Smooth muscle cell (in vitro differentiated cells): ENCODE data around the gene SOD3. TPM values are rescaled to one million over a fixed set of nuclear protein-coding genes. Genes with fewer than 3 reads are reported as not detected.

ENCODE experiments used
- DNase-seq: peaks from one replicate; lab custom pipeline; 2025; ENCODE audit not compliant: unreplicated experiment; lab: John Stamatoyannopoulos, UW
- H2AFZ ChIP-seq: fragments of 200-600 bp; sonication (generic); 2 replicates; pipeline ENCODE4 v1.6.0; 2016; ENCODE audit warnings: antibody characterized with exemption, low read depth, mild to moderate bottlenecking
- H3F3A ChIP-seq: fragments of 200-600 bp; sonication (generic); 2 replicates; pipeline ENCODE4 v1.6.0; 2017; ENCODE audit warnings: antibody characterized with exemption, low read depth
- H3K27ac ChIP-seq: fragments of 200-600 bp; sonication (generic); 2 replicates; pipeline ENCODE4 v1.5.1; 2016; ENCODE audit warnings: low read depth, mild to moderate bottlenecking
- H3K27me3 ChIP-seq: fragments of 200-600 bp; sonication (generic); 2 replicates; pipeline ENCODE4 v1.6.1; 2016; ENCODE audit warnings: low read depth, mild to moderate bottlenecking
- H3K36me3 ChIP-seq: fragments of 200-600 bp; sonication (generic); 2 replicates; pipeline ENCODE4 v1.5.1; 2016; ENCODE audit warnings: low read depth
- H3K4me1 ChIP-seq: fragments of 200-600 bp; sonication (generic); 2 replicates; pipeline ENCODE4 v1.5.1; 2016; ENCODE audit warnings: low read depth
- H3K4me2 ChIP-seq: fragments of 200-600 bp; sonication (generic); 2 replicates; pipeline ENCODE4 v1.6.0; 2016; ENCODE audit warnings: mild to moderate bottlenecking
- H3K4me3 ChIP-seq: fragments of 200-600 bp; sonication (generic); 2 replicates; pipeline ENCODE4 v1.5.1; 2016; ENCODE audit warnings: mild to moderate bottlenecking
- H3K79me2 ChIP-seq: fragments of 200-600 bp; sonication (generic); 2 replicates; pipeline ENCODE4 v1.6.0; 2016; ENCODE audit warnings: low read depth, mild to moderate bottlenecking
- H3K9ac ChIP-seq: fragments of 200-600 bp; sonication (generic); 2 replicates; pipeline ENCODE4 v1.6.0; 2016; ENCODE audit warnings: low read depth
- H3K9me3 ChIP-seq: fragments of 200-600 bp; sonication (generic); replicated peaks from 2 replicates; pipeline ENCODE4 v1.5.1; 2016; ENCODE audit warnings: low read depth
- H4K20me1 ChIP-seq: fragments of 200-600 bp; sonication (generic); 2 replicates; pipeline ENCODE4 v1.6.0; 2016; ENCODE audit warnings: low read depth
- WGBS: methylation state at CpG from one replicate; pipeline ENCODE4 v1.1.7; 2016; ENCODE audit warnings: low lambda C conversion rate; 5-methylcytosine and 5-hydroxymethylcytosine counted together
- polyA plus RNA-seq: library from polyadenylated mRNA; unstranded; fragments of >200 nt; fragmentation: Nextera tagmentation; extraction: Ambion mirVana; gene quantifications from 2 replicates; pipeline ENCODE4 v1.2.1, GENCODE V29; 2016
- total RNA-seq: library from RNA; depleted of rRNA; stranded (reverse); fragments of >200 nt; gene quantifications from 2 replicates; pipeline ENCODE4 v1.2.3, GENCODE V29; 2014
- TF ChIP-seq, protein P1 (sequence below): fragments of 200-600 bp; sonication (generic); IDR thresholded peaks from 2 replicates; pipeline ENCODE4 v1.5.1; 2017; ENCODE audit warnings: borderline replicate concordance, mild to moderate bottlenecking, antibody characterized with exemption; ENCODE audit not compliant: insufficient read depth, poor library complexity, severe bottlenecking

Gene SOD3
- total and polyA plus RNA-seq, 2 experiments from 2014 or later, result 24.4 to 71.9 TPM

DNA sequence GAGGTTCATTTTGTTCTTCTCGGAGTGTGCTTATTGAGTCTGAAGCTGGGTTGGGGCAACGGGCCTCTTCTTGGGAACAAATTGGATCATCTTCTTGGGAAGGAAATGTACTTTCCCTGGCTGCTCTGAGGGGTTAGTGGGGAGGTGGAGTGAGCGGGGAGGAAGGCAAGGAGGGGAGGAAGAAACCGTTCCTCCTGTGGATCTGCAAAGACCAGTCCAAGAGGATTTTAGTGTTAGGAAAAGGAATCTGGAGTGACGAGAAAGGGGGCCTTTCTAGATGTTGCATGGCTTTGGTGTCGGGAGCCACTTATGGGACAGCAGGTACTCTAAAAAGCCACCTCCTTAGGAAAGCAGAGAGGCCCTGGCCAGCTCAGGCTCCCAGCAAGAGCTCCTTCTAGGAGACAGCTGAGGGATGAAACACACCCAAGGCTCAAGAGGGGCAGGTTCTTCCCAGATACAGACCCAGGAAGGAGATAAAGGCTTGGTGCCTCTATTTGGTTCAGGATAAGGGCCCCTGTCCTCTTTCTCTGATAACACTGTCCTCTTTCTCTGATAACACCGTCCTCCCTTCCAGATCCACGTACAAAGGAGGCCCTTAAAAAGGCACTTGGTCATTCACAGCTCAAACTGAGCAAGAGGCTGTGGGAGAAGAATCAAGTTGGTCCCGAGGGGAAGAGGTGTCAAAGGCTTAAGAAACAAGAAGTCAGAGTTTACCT, 451 bp downstream of the SOD3 start:
- no peak for DNase-seq
- Histone ChIP-seq H3K9ac (peak overlapping the region; percentile 14), H4K20me1 (no peaks in the 10 kb centered on the region), H3K36me3 (no peaks in the 10 kb centered on the region), H3F3A (peaks cover 9% of the 10 kb centered on the region), H3K9me3 (no peaks in the 10 kb centered on the region), H3K79me2 (no peaks in the 10 kb centered on the region), H3K4me3 (peak overlapping the region; percentile 36), H3K27ac (peak overlapping the region; percentile 84), H3K4me2 (peak overlapping the region; percentile 84), H3K27me3 (peaks cover 28% of the 10 kb centered on the region), H2AFZ (peak overlapping the region; percentile 59), H3K4me1 (peaks cover 17% of the 10 kb centered on the region)
- 36% methylated on average over 9 of the region's 9 CpGs for WGBS
- TF ChIP-seq, protein P1, sequence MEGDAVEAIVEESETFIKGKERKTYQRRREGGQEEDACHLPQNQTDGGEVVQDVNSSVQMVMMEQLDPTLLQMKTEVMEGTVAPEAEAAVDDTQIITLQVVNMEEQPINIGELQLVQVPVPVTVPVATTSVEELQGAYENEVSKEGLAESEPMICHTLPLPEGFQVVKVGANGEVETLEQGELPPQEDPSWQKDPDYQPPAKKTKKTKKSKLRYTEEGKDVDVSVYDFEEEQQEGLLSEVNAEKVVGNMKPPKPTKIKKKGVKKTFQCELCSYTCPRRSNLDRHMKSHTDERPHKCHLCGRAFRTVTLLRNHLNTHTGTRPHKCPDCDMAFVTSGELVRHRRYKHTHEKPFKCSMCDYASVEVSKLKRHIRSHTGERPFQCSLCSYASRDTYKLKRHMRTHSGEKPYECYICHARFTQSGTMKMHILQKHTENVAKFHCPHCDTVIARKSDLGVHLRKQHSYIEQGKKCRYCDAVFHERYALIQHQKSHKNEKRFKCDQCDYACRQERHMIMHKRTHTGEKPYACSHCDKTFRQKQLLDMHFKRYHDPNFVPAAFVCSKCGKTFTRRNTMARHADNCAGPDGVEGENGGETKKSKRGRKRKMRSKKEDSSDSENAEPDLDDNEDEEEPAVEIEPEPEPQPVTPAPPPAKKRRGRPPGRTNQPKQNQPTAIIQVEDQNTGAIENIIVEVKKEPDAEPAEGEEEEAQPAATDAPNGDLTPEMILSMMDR, result no peak

DNA sequence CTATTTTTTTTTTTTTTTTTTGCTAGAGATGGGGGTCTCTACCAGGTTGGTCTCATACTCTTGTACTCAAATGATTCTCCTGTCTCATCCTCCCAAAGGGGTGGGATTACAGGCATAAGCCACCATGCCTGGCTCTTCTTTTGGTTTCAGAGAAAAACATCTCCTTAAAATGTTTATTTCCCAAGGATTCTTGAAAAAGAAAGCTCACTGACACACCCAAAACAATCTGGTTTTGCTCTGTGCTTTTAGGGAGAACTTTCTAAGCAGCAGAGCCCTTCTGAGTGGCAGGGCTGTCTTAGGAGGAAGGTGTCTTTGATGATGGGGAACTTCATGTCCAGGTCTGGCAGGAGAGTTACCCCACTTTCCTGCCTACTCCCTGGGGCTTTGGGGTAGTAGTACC, 1.2 kb downstream of the SOD3 start:
- Histone ChIP-seq H3F3A (peaks cover 9% of the 10 kb centered on the region), H3K27ac (no peak overlapping the region), H3K27me3 (peaks cover 32% of the 10 kb centered on the region), H4K20me1 (no peaks in the 10 kb centered on the region), H3K36me3 (no peaks in the 10 kb centered on the region), H3K4me3 (no peak overlapping the region), H3K79me2 (no peaks in the 10 kb centered on the region), H3K9me3 (no peaks in the 10 kb centered on the region), H2AFZ (no peak overlapping the region), H3K9ac (no peak overlapping the region), H3K4me1 (peaks cover 19% of the 10 kb centered on the region), H3K4me2 (no peak overlapping the region)
- no peak for DNase-seq
- TF ChIP-seq, protein P1, result no peak

DNA sequence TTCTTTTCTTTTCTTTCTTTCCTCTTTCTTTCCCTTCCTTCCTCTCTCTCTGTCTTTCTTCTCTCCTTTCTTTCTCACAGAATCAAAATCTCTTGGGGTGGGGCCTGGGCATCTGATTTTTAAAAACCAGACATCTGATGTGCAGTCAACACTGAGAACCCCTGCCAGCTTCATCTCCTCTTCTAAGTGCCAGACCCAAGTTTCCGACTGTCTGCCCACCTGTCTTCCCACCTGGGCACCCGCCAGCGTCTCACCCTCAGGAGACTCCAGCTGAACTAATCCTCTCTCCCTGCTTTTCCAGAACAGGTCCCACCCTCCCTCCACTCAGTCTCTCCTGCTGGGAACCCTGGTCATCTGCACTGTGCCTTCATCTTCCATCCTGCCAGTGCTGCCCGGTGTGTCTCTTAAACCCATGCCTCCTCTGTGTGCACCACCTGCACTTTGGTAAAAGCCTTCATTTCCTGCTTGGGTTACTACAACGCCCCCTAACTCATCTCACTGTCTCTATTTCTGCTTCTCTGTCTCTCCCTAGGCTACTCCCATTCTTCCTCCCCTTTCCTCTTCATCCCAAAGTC, 2.8 kb downstream of the SOD3 start:
- H3K27me3 ChIP-seq, result peaks cover 32% of the 10 kb centered on the region
- DNase-seq, result no peak
- H3K27ac ChIP-seq, result no peak overlapping the region
- H3K9ac ChIP-seq, result no peak overlapping the region
- no peaks in the 10 kb centered on the region for H3K36me3 ChIP-seq
- TF ChIP-seq, protein P1, result no peak
- WGBS, result 77% methylated on average over 5 of the region's 5 CpGs
- peaks cover 9% of the 10 kb centered on the region for H3F3A ChIP-seq
- no peak overlapping the region for H3K4me3 ChIP-seq
- H3K4me2 ChIP-seq, result no peak overlapping the region
- no peaks in the 10 kb centered on the region for H3K79me2 ChIP-seq
- no peaks in the 10 kb centered on the region for H4K20me1 ChIP-seq
- H3K9me3 ChIP-seq, result no peaks in the 10 kb centered on the region
- H3K4me1 ChIP-seq, result peaks cover 19% of the 10 kb centered on the region
- H2AFZ ChIP-seq, result no peak overlapping the region

DNA sequence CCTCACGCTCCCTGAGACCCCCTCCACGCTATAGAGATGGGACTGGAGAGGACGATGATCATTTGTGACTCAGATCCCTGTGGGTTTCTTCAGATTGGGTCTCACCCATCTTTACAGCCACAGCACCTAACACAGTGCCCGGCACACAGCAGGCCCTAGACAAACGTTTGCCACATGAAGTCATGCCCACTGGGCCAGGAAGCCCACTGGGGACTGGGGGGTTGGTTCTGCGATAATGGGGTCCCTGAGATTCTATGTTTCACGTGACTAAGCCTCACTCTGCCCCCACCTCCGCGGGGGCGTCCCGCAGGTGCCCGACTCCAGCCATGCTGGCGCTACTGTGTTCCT, 3.8 kb downstream of the SOD3 start:
- no peak overlapping the region for H3K27ac ChIP-seq
- 94% methylated on average over 13 of the region's 13 CpGs for WGBS

More for the DNA sequence above, 3.8 kb downstream of the SOD3 start:
- Histone ChIP-seq H3K4me1 (peaks cover 19% of the 10 kb centered on the region), H3K9ac (no peak overlapping the region), H4K20me1 (no peaks in the 10 kb centered on the region), H3K27me3 (peaks cover 32% of the 10 kb centered on the region), H2AFZ (no peak overlapping the region), H3K9me3 (no peaks in the 10 kb centered on the region), H3F3A (peaks cover 4% of the 10 kb centered on the region), H3K36me3 (no peaks in the 10 kb centered on the region), H3K79me2 (no peaks in the 10 kb centered on the region), H3K4me3 (no peak overlapping the region), H3K4me2 (no peak overlapping the region)
- no peak for DNase-seq
- TF ChIP-seq, protein P1, result no peak
